ENCODE measurements around the gene SH3RF1.
"Not testable (repeated sequence)": the region's sequence is repeated elsewhere in the genome, so short reads cannot be mapped to it uniquely, and the experiment has no call there.

The SH3RF1 gene

GRCh38 chr4:169198167-169198566 is 72.6 kb downstream of the SH3RF1 start:
- H3K9me3 ChIP-seq (ENCODE audit: insufficient read depth, low read depth, low read length), result no peaks in the 10 kb centered on the region
- H4K8ac ChIP-seq (ENCODE audit: low read depth, low read length), result no peak overlapping the region
- no peak overlapping the region for H4K12ac ChIP-seq (ENCODE audit: low read depth, low read length)
- no peaks in the 10 kb centered on the region for H3K4me1 ChIP-seq (ENCODE audit: control insufficient read depth in 1 of 2, insufficient read depth in 2 of 2, low read length in 2 of 2)
- peaks cover 2 to 3% of the 10 kb centered on the region in 2 experiments for H3K36me3 ChIP-seq (ENCODE audit: control insufficient read depth in 1 of 2, insufficient read depth in 2 of 2, low read length in 2 of 2)
- no peak overlapping the region for H3K4ac ChIP-seq (ENCODE audit: low read depth, low read length)
- no peak overlapping the region for H3K4me2 ChIP-seq (ENCODE audit: low read length)
- H3K79me1 ChIP-seq (ENCODE audit: low read length), result peaks cover 2% of the 10 kb centered on the region
- no peak overlapping the region for H4K91ac ChIP-seq (ENCODE audit: low read depth, low read length)
- no peak overlapping the region for H3K14ac ChIP-seq (ENCODE audit: low read length)
- no peak overlapping the region for H2AK5ac ChIP-seq (ENCODE audit: low read length)
- no peaks in the 10 kb centered on the region for H3K27me3 ChIP-seq (ENCODE audit: insufficient read depth, low read length)
- no peak overlapping the region for H2BK120ac ChIP-seq (ENCODE audit: insufficient read depth, low read length, poor library complexity)
- no peak overlapping the region for H3K23ac ChIP-seq (ENCODE audit: low read length)
- H3K4me3 ChIP-seq (ENCODE audit: low read depth, low read length), result no peak overlapping the region
- no peak overlapping the region for H2BK12ac ChIP-seq (ENCODE audit: low read length)
- no peak overlapping the region for H2BK5ac ChIP-seq (ENCODE audit: low read depth, low read length, poor library complexity)
- H2AFZ ChIP-seq (ENCODE audit: insufficient read depth, low read length, poor library complexity), result no peak overlapping the region
- no peak for DNase-seq
- no peak overlapping the region for H3K18ac ChIP-seq (ENCODE audit: low read length)
- H3K27ac ChIP-seq (ENCODE audit: low read depth, low read length), result no peak overlapping the region
- no peaks in the 10 kb centered on the region for H3K79me2 ChIP-seq (ENCODE audit: control insufficient read depth, insufficient read depth, low read length, poor library complexity)
- no peak overlapping the region for H3K9ac ChIP-seq (ENCODE audit: low read length)

- H3K4me2 ChIP-seq (ENCODE audit: low read length); H3K9ac ChIP-seq (ENCODE audit: low read length); H2AK5ac ChIP-seq (ENCODE audit: low read length); H3K27me3 ChIP-seq (ENCODE audit: insufficient read depth, low read length); H3K27ac ChIP-seq (ENCODE audit: low read depth, low read length); H3K23ac ChIP-seq (ENCODE audit: low read length); H3K36me3 ChIP-seq (ENCODE audit: control insufficient read depth in 1 of 2, insufficient read depth in 2 of 2, low read length in 2 of 2); H3K4me3 ChIP-seq (ENCODE audit: low read depth, low read length); H2BK12ac ChIP-seq (ENCODE audit: low read length); H3K4me1 ChIP-seq (ENCODE audit: control insufficient read depth in 1 of 2, insufficient read depth in 2 of 2, low read length in 2 of 2); H2BK120ac ChIP-seq (ENCODE audit: insufficient read depth, low read length, poor library complexity); H4K8ac ChIP-seq (ENCODE audit: low read depth, low read length); H2AFZ ChIP-seq (ENCODE audit: insufficient read depth, low read length, poor library complexity); H3K79me1 ChIP-seq (ENCODE audit: low read length); H2BK5ac ChIP-seq (ENCODE audit: low read depth, low read length, poor library complexity); H3K4ac ChIP-seq (ENCODE audit: low read depth, low read length); DNase-seq; H3K79me2 ChIP-seq (ENCODE audit: control insufficient read depth, insufficient read depth, low read length, poor library complexity); H3K18ac ChIP-seq (ENCODE audit: low read length); H4K12ac ChIP-seq (ENCODE audit: low read depth, low read length); H4K91ac ChIP-seq (ENCODE audit: low read depth, low read length); H3K9me3 ChIP-seq (ENCODE audit: insufficient read depth, low read depth, low read length); H3K14ac ChIP-seq (ENCODE audit: low read length): not testable (repeated sequence)
- no CpG with 5 or more reads among the region's 11 CpGs for WGBS (ENCODE audit: extremely low coverage, insufficient coverage, insufficient read length)
Observed at GRCh38 chr4:169197206-169197605, 73.5 kb downstream of the SH3RF1 start.

- Histone ChIP-seq H3K9ac (ENCODE audit: low read length) (no peak overlapping the region), H3K4me2 (ENCODE audit: low read length) (no peak overlapping the region)
Observed at GRCh38 chr4:169195032-169195431, 75.7 kb downstream of the SH3RF1 start.

GRCh38 chr4:169189968-169190367 is 80.8 kb downstream of the SH3RF1 start:
- H2AK5ac ChIP-seq (ENCODE audit: low read length); H3K79me1 ChIP-seq (ENCODE audit: low read length); H3K79me2 ChIP-seq (ENCODE audit: control insufficient read depth, insufficient read depth, low read length, poor library complexity); H3K4me1 ChIP-seq (ENCODE audit: control insufficient read depth in 1 of 2, insufficient read depth in 2 of 2, low read length in 2 of 2); H3K27me3 ChIP-seq (ENCODE audit: insufficient read depth, low read length); H3K23ac ChIP-seq (ENCODE audit: low read length); H3K4me3 ChIP-seq (ENCODE audit: low read depth, low read length); H4K8ac ChIP-seq (ENCODE audit: low read depth, low read length); H4K91ac ChIP-seq (ENCODE audit: low read depth, low read length); H3K18ac ChIP-seq (ENCODE audit: low read length); H3K4me2 ChIP-seq (ENCODE audit: low read length); H3K4ac ChIP-seq (ENCODE audit: low read depth, low read length); H2BK120ac ChIP-seq (ENCODE audit: insufficient read depth, low read length, poor library complexity); H3K36me3 ChIP-seq (ENCODE audit: control insufficient read depth in 1 of 2, insufficient read depth in 2 of 2, low read length in 2 of 2); H2BK5ac ChIP-seq (ENCODE audit: low read depth, low read length, poor library complexity); H2BK12ac ChIP-seq (ENCODE audit: low read length); DNase-seq; H3K9me3 ChIP-seq (ENCODE audit: insufficient read depth, low read depth, low read length); H3K14ac ChIP-seq (ENCODE audit: low read length); H3K9ac ChIP-seq (ENCODE audit: low read length); H4K12ac ChIP-seq (ENCODE audit: low read depth, low read length); H2AFZ ChIP-seq (ENCODE audit: insufficient read depth, low read length, poor library complexity); H3K27ac ChIP-seq (ENCODE audit: low read depth, low read length): not testable (repeated sequence)
- WGBS (ENCODE audit: extremely low coverage, insufficient coverage, insufficient read length), result no CpG with 5 or more reads among the region's 2 CpGs

More at GRCh38 chr4:169195032-169195431, 75.7 kb downstream of the SH3RF1 start:
- Histone ChIP-seq H2AFZ (ENCODE audit: insufficient read depth, low read length, poor library complexity) (no peak overlapping the region), H3K4ac (ENCODE audit: low read depth, low read length) (no peak overlapping the region), H4K91ac (ENCODE audit: low read depth, low read length) (no peak overlapping the region), H3K4me3 (ENCODE audit: low read depth, low read length) (no peak overlapping the region), H2BK5ac (ENCODE audit: low read depth, low read length, poor library complexity) (no peak overlapping the region), H4K8ac (ENCODE audit: low read depth, low read length) (no peak overlapping the region), H3K36me3 (ENCODE audit: control insufficient read depth in 1 of 2, insufficient read depth in 2 of 2, low read length in 2 of 2) (peaks cover 2 to 3% of the 10 kb centered on the region in 2 experiments), H4K12ac (ENCODE audit: low read depth, low read length) (no peak overlapping the region), H3K79me2 (ENCODE audit: control insufficient read depth, insufficient read depth, low read length, poor library complexity) (no peaks in the 10 kb centered on the region), H3K27me3 (ENCODE audit: insufficient read depth, low read length) (no peaks in the 10 kb centered on the region), H3K18ac (ENCODE audit: low read length) (no peak overlapping the region), H3K79me1 (ENCODE audit: low read length) (peaks cover 2% of the 10 kb centered on the region), H2AK5ac (ENCODE audit: low read length) (no peak overlapping the region), H2BK12ac (ENCODE audit: low read length) (no peak overlapping the region), H3K27ac (ENCODE audit: low read depth, low read length) (no peak overlapping the region), H3K14ac (ENCODE audit: low read length) (no peak overlapping the region), H3K9me3 (ENCODE audit: insufficient read depth, low read depth, low read length) (no peaks in the 10 kb centered on the region), H3K23ac (ENCODE audit: low read length) (no peak overlapping the region), H2BK120ac (ENCODE audit: insufficient read depth, low read length, poor library complexity) (no peak overlapping the region), H3K4me1 (ENCODE audit: control insufficient read depth in 1 of 2, insufficient read depth in 2 of 2, low read length in 2 of 2) (no peaks in the 10 kb centered on the region)
- no peak for DNase-seq

Data from trophoblast cell (in vitro differentiated cells and primary cell).